IPS-15b (cell line): ENCODE data around the gene MYL4.

ENCODE experiments used
- H3K27me3 ChIP-seq: one replicate; pipeline ENCODE4 v1.6.1; 2013; ENCODE audit warnings: low read length; ENCODE audit not compliant: control insufficient read depth, insufficient read depth
- H3K36me3 ChIP-seq: one replicate; pipeline ENCODE4 v1.6.1; 2013; ENCODE audit warnings: low read length; ENCODE audit not compliant: control insufficient read depth, insufficient read depth
- H3K4me1 ChIP-seq: one replicate; pipeline ENCODE4 v1.6.1; 2013; ENCODE audit warnings: mild to moderate bottlenecking, low read length; ENCODE audit not compliant: control insufficient read depth, insufficient read depth
- H3K4me3 ChIP-seq: one replicate; pipeline ENCODE4 v1.5.1; 2013; ENCODE audit warnings: low read depth, low read length
- H3K9ac ChIP-seq: one replicate; pipeline ENCODE4 v1.6.1; 2013; ENCODE audit warnings: low read depth, mild to moderate bottlenecking, low read length
- H3K9me3 ChIP-seq: one replicate; pipeline ENCODE4 v1.6.1; 2013; ENCODE audit warnings: mild to moderate bottlenecking, low read length; ENCODE audit not compliant: control insufficient read depth, insufficient read depth

The MYL4 gene

GRCh38 chr17:47197821-47198220 lies 11.3 kb upstream of the MYL4 start:
- no peak overlapping the region for H3K4me3 ChIP-seq
- H3K4me1 ChIP-seq = no peaks in the 10 kb centered on the region
- no peaks in the 10 kb centered on the region for H3K9me3 ChIP-seq
- H3K36me3 ChIP-seq = no peaks in the 10 kb centered on the region
- no peaks in the 10 kb centered on the region for H3K27me3 ChIP-seq
- H3K9ac ChIP-seq = no peak overlapping the region

GRCh38 chr17:47199627-47200324 lies 9.4 kb upstream of the MYL4 start:
- no peaks in the 10 kb centered on the region for H3K36me3 ChIP-seq
- peaks cover under 1% of the 10 kb centered on the region for H3K27me3 ChIP-seq
- no peaks in the 10 kb centered on the region for H3K9me3 ChIP-seq
- H3K9ac ChIP-seq = no peak overlapping the region
- H3K4me3 ChIP-seq = no peak overlapping the region
- no peaks in the 10 kb centered on the region for H3K4me1 ChIP-seq

- H3K4me3 ChIP-seq = no peak overlapping the region
- H3K27me3 ChIP-seq = peaks cover 5% of the 10 kb centered on the region
- H3K4me1 ChIP-seq = peaks cover 3% of the 10 kb centered on the region
- no peak overlapping the region for H3K9ac ChIP-seq
- no peaks in the 10 kb centered on the region for H3K36me3 ChIP-seq
- H3K9me3 ChIP-seq = no peaks in the 10 kb centered on the region
These were observed 8.9 kb upstream of the MYL4 start for GRCh38 chr17:47200325-47200664.

GRCh38 chr17:47201166-47201565 lies 8.0 kb upstream of the MYL4 start:
- H3K4me1 ChIP-seq = peaks cover 9% of the 10 kb centered on the region
- H3K4me3 ChIP-seq = no peak overlapping the region
- H3K9ac ChIP-seq = no peak overlapping the region
- H3K9me3 ChIP-seq = no peaks in the 10 kb centered on the region
- no peaks in the 10 kb centered on the region for H3K36me3 ChIP-seq
- H3K27me3 ChIP-seq = peaks cover 5% of the 10 kb centered on the region

- Histone ChIP-seq H3K9me3 (no peaks in the 10 kb centered on the region), H3K4me3 (no peak overlapping the region), H3K4me1 (peaks cover 9% of the 10 kb centered on the region), H3K36me3 (no peaks in the 10 kb centered on the region), H3K27me3 (peaks cover 5% of the 10 kb centered on the region), H3K9ac (no peak overlapping the region)
These were observed 5.0 kb upstream of the MYL4 start for GRCh38 chr17:47203984-47204721.

- H3K36me3 ChIP-seq = no peaks in the 10 kb centered on the region
- no peak overlapping the region for H3K9ac ChIP-seq
- H3K4me3 ChIP-seq = no peak overlapping the region
- no peaks in the 10 kb centered on the region for H3K9me3 ChIP-seq
- peaks cover 5% of the 10 kb centered on the region for H3K27me3 ChIP-seq
- H3K4me1 ChIP-seq = peaks cover 9% of the 10 kb centered on the region
These were observed 4.3 kb upstream of the MYL4 start for GRCh38 chr17:47204722-47205418.

- Histone ChIP-seq H3K9ac (no peak overlapping the region), H3K9me3 (no peaks in the 10 kb centered on the region), H3K4me1 (peaks cover 9% of the 10 kb centered on the region), H3K27me3 (peaks cover 5% of the 10 kb centered on the region), H3K4me3 (no peak overlapping the region), H3K36me3 (no peaks in the 10 kb centered on the region)
These were observed 3.7 kb upstream of the MYL4 start for GRCh38 chr17:47205419-47205963.

GRCh38 chr17:47207143-47208067 lies 1.7 kb upstream of the MYL4 start:
- Histone ChIP-seq H3K9ac (no peak overlapping the region), H3K36me3 (no peaks in the 10 kb centered on the region), H3K4me3 (no peak overlapping the region), H3K9me3 (no peaks in the 10 kb centered on the region), H3K4me1 (peaks cover 9% of the 10 kb centered on the region), H3K27me3 (peaks cover 5% of the 10 kb centered on the region)

GRCh38 chr17:47209499-47209898 lies 351 bp downstream of the MYL4 start:
- peaks cover 5% of the 10 kb centered on the region for H3K27me3 ChIP-seq
- H3K4me1 ChIP-seq = peaks cover 9% of the 10 kb centered on the region
- H3K9me3 ChIP-seq = no peaks in the 10 kb centered on the region
- no peak overlapping the region for H3K4me3 ChIP-seq
- no peak overlapping the region for H3K9ac ChIP-seq
- no peaks in the 10 kb centered on the region for H3K36me3 ChIP-seq

- Histone ChIP-seq H3K9me3 (no peaks in the 10 kb centered on the region), H3K4me1 (peaks cover 8% of the 10 kb centered on the region), H3K36me3 (no peaks in the 10 kb centered on the region), H3K9ac (no peak overlapping the region), H3K27me3 (peaks cover 1% of the 10 kb centered on the region), H3K4me3 (no peak overlapping the region)
These were observed 957 bp downstream of the MYL4 start for GRCh38 chr17:47210105-47210504.

- H3K9me3 ChIP-seq = no peaks in the 10 kb centered on the region
- peaks cover under 1% of the 10 kb centered on the region for H3K4me1 ChIP-seq
- no peaks in the 10 kb centered on the region for H3K36me3 ChIP-seq
- H3K27me3 ChIP-seq = no peaks in the 10 kb centered on the region
- no peak overlapping the region for H3K9ac ChIP-seq
- H3K4me3 ChIP-seq = no peak overlapping the region
These were observed 1.6 kb downstream of the MYL4 start for GRCh38 chr17:47210779-47211178.
